Hepatocyte (in vitro differentiated cells): Measurements from ENCODE around the gene GARS1.

ENCODE experiments used
- CTCF ChIP-seq: fragments of 200-600 bp; sonication (generic); IDR thresholded peaks from 2 replicates; pipeline ENCODE4 v1.5.1; 2016; ENCODE audit warnings: antibody characterized with exemption, mild to moderate bottlenecking; ENCODE audit not compliant: poor library complexity
- EZH2 ChIP-seq: fragments of 200-600 bp; sonication (generic); IDR thresholded peaks from 2 replicates; pipeline ENCODE4 v1.6.1; 2016; ENCODE audit warnings: antibody characterized with exemption, mild to moderate bottlenecking, borderline replicate concordance
- EZH2phosphoT487 ChIP-seq: fragments of 200-600 bp; sonication (generic); IDR thresholded peaks from one replicate; pipeline ENCODE4 v1.6.1; 2018; ENCODE audit warnings: antibody characterized with exemption, mild to moderate bottlenecking, low read depth, moderate library complexity; ENCODE audit not compliant: unreplicated experiment, severe bottlenecking

- TF ChIP-seq EZH2phosphoT487 (no peak), CTCF (no peak), EZH2 (no peak)
Measured at GRCh38 chr7:30613366-30614325, 19.0 kb downstream of the GARS1 start.
